Measurements from ENCODE around the gene LGALS3BP.

The LGALS3BP gene

GRCh38 chr17:78924481-78925151 is 55.1 kb downstream of the LGALS3BP start:
- Histone ChIP-seq H3K9me3 (ENCODE audit: severe bottlenecking) (no peaks in the 10 kb centered on the region), H3K4me3 (ENCODE audit: severe bottlenecking) (peak overlapping the region; percentile 34), H3K27ac (ENCODE audit: poor library complexity, severe bottlenecking) (peak overlapping the region; percentile 20), H3K27me3 (ENCODE audit: insufficient read depth, poor library complexity, severe bottlenecking) (no peaks in the 10 kb centered on the region), H3K4me1 (ENCODE audit: insufficient read depth, poor library complexity, severe bottlenecking) (peaks cover 3% of the 10 kb centered on the region), H3K36me3 (ENCODE audit: low read depth) (no peaks in the 10 kb centered on the region; the same call in 1 of the 2 replicates)
- no peak for TF ChIP-seq CTCF (IDR thresholded peaks at IDR 0.05; ENCODE audit: poor library complexity, severe bottlenecking)
- ATAC-seq (ENCODE audit: low read depth) (no peak), DNase-seq (ENCODE audit: low spot score) (no peak)

GRCh38 chr17:78923660-78924453 is 55.9 kb downstream of the LGALS3BP start:
- Histone ChIP-seq H3K27ac (ENCODE audit: poor library complexity, severe bottlenecking) (peak overlapping the region; percentile 20), H3K27me3 (ENCODE audit: insufficient read depth, poor library complexity, severe bottlenecking) (no peaks in the 10 kb centered on the region), H3K4me1 (ENCODE audit: insufficient read depth, poor library complexity, severe bottlenecking) (peaks cover 3% of the 10 kb centered on the region), H3K4me3 (ENCODE audit: severe bottlenecking) (peak overlapping the region; percentile 34), H3K36me3 (ENCODE audit: low read depth) (no peaks in the 10 kb centered on the region; the same call in 1 of the 2 replicates), H3K9me3 (ENCODE audit: severe bottlenecking) (no peaks in the 10 kb centered on the region)
- ATAC-seq (ENCODE audit: low read depth) (peak; percentile 88), DNase-seq (ENCODE audit: low spot score) (peak; percentile 86)
- TF ChIP-seq CTCF (IDR thresholded peaks at IDR 0.05; ENCODE audit: poor library complexity, severe bottlenecking), result no peak

GRCh38 chr17:78922816-78923498 is 56.8 kb downstream of the LGALS3BP start:
- Histone ChIP-seq H3K4me3 (ENCODE audit: severe bottlenecking) (no peak overlapping the region), H3K27ac (ENCODE audit: poor library complexity, severe bottlenecking) (no peak overlapping the region), H3K4me1 (ENCODE audit: insufficient read depth, poor library complexity, severe bottlenecking) (peaks cover 3% of the 10 kb centered on the region), H3K9me3 (ENCODE audit: severe bottlenecking) (no peaks in the 10 kb centered on the region), H3K27me3 (ENCODE audit: insufficient read depth, poor library complexity, severe bottlenecking) (no peaks in the 10 kb centered on the region), H3K36me3 (ENCODE audit: low read depth) (no peaks in the 10 kb centered on the region; the same call in 1 of the 2 replicates)
- ATAC-seq (ENCODE audit: low read depth), result no peak
- TF ChIP-seq CTCF (IDR thresholded peaks at IDR 0.05; ENCODE audit: poor library complexity, severe bottlenecking), result no peak
- no peak for DNase-seq (ENCODE audit: low spot score)

GRCh38 chr17:78921437-78921971 is 58.2 kb downstream of the LGALS3BP start:
- Histone ChIP-seq H3K4me3 (ENCODE audit: severe bottlenecking) (no peak overlapping the region), H3K27me3 (ENCODE audit: insufficient read depth, poor library complexity, severe bottlenecking) (no peaks in the 10 kb centered on the region), H3K9me3 (ENCODE audit: severe bottlenecking) (no peaks in the 10 kb centered on the region), H3K4me1 (ENCODE audit: insufficient read depth, poor library complexity, severe bottlenecking) (peaks cover 7% of the 10 kb centered on the region), H3K27ac (ENCODE audit: poor library complexity, severe bottlenecking) (no peak overlapping the region), H3K36me3 (ENCODE audit: low read depth) (no peaks in the 10 kb centered on the region; the same call in 1 of the 2 replicates)
- DNase-seq (ENCODE audit: low spot score), result no peak
- TF ChIP-seq CTCF (IDR thresholded peaks at IDR 0.05; ENCODE audit: poor library complexity, severe bottlenecking), result no peak
- ATAC-seq (ENCODE audit: low read depth), result no peak
